GM12874 (cell line): ENCODE data around the gene CYP4F11.

Source experiments
- CTCF ChIP-seq: IDR thresholded peaks from 2 replicates; pipeline ENCODE4 v1.5.1; 2011; ENCODE audit warnings: low read depth, mild to moderate bottlenecking, control low read depth, low read length, moderate library complexity; ENCODE audit not compliant: insufficient read depth

CYP4F11 gene

GRCh38 chr19:15915109-15915508 lies 19.2 kb downstream of the CYP4F11 start:
- no peak for TF ChIP-seq CTCF

- TF ChIP-seq CTCF, result no peak
Observed at GRCh38 chr19:15913830-15914229, 20.5 kb downstream of the CYP4F11 start.

- no peak for TF ChIP-seq CTCF
Observed at GRCh38 chr19:15913384-15913783, 20.9 kb downstream of the CYP4F11 start.

- no peak for TF ChIP-seq CTCF
Observed at GRCh38 chr19:15911599-15912235, 22.6 kb downstream of the CYP4F11 start.

GRCh38 chr19:15905026-15905425 lies 29.3 kb downstream of the CYP4F11 start:
- TF ChIP-seq CTCF, result no peak

- no peak for TF ChIP-seq CTCF
Observed at GRCh38 chr19:15902254-15902653, 32.1 kb downstream of the CYP4F11 start.

- no peak for TF ChIP-seq CTCF
Observed at GRCh38 chr19:15900504-15900903, 33.8 kb downstream of the CYP4F11 start.
